Activated T-helper 1 cell treated with anti-CD3 and anti-CD28 coated beads, Interleukin-12 subunit alpha, Interleukin-12 subunit beta, Interleukin-2, Interleukin-4 antibody, amounts not matched to agents 30 ng/mL and 10 ng/mL and 1 ng/mL, durations not matched to agents 14 hours and 24 hours and 36 hours (primary cell): ENCODE measurements around the gene AJAP1. TPM values are rescaled to one million over a fixed set of nuclear protein-coding genes. Genes with fewer than 3 reads are reported as not detected.

ENCODE experiments used
- DNase-seq: peaks from one replicate; pipeline ENCODE4 v3.0.0; 2021; ENCODE audit warnings: low spot score
- H3K27ac Mint-ChIP-seq: one replicate; pipeline ENCODE4 v1.8.0; 2021; ENCODE audit warnings: mild to moderate bottlenecking, mixed read lengths
- H3K27me3 Mint-ChIP-seq: one replicate; pipeline ENCODE4 v1.8.0; 2022; ENCODE audit warnings: mild to moderate bottlenecking, moderate library complexity, mixed read lengths; ENCODE audit not compliant: insufficient read depth
- H3K36me3 Mint-ChIP-seq: one replicate; pipeline ENCODE4 v1.8.0; 2021; ENCODE audit warnings: low read depth, mixed read lengths
- H3K4me1 Mint-ChIP-seq: one replicate; pipeline ENCODE4 v1.8.0; 2021; ENCODE audit warnings: low read depth, mixed read lengths
- H3K4me3 Mint-ChIP-seq: one replicate; pipeline ENCODE4 v1.8.0; 2021; ENCODE audit warnings: mild to moderate bottlenecking, moderate library complexity, mixed read lengths
- H3K9me3 Mint-ChIP-seq: one replicate; pipeline ENCODE4 v1.8.0; 2021; ENCODE audit warnings: mixed read lengths
- intact Hi-C: fragments of 100-400 bp; cut with micrococcal nuclease; formaldehyde crosslinking; loops from one replicate; pipeline ENCODE4 v1.15.1; 2024
- total RNA-seq: library from RNA; stranded (reverse); gene quantifications from 2 replicates; pipeline ENCODE4 v1.2.3, GENCODE V29; 2022

Gene AJAP1
- total RNA-seq, 1 donor from 2014 or later = not detected

- no peak overlapping the region for H3K4me3 Mint-ChIP-seq
- no peak overlapping the region for H3K27ac Mint-ChIP-seq
- H3K4me1 Mint-ChIP-seq = no peaks in the 10 kb centered on the region
- intact Hi-C loops = no loop called here
- H3K9me3 Mint-ChIP-seq = peaks cover 3% of the 10 kb centered on the region
- peaks cover 5% of the 10 kb centered on the region for H3K27me3 Mint-ChIP-seq
- no peak for DNase-seq
- no peaks in the 10 kb centered on the region for H3K36me3 Mint-ChIP-seq
Measured at GRCh38 chr1:4710592-4711415, 56.4 kb downstream of the AJAP1 start.

GRCh38 chr1:4711416-4712275 lies 57.2 kb downstream of the AJAP1 start:
- Mint-ChIP-seq H3K4me1 (no peaks in the 10 kb centered on the region), H3K9me3 (peaks cover 8% of the 10 kb centered on the region), H3K27ac (no peak overlapping the region), H3K4me3 (no peak overlapping the region), H3K27me3 (peaks cover 5% of the 10 kb centered on the region), H3K36me3 (no peaks in the 10 kb centered on the region)
- DNase-seq = no peak
- intact Hi-C loops = no loop called here

- peaks cover 8% of the 10 kb centered on the region for H3K9me3 Mint-ChIP-seq
Measured at GRCh38 chr1:4713669-4714068, 59.3 kb downstream of the AJAP1 start.

GRCh38 chr1:4716406-4716805 lies 62.0 kb downstream of the AJAP1 start:
- Mint-ChIP-seq H3K4me1 (no peaks in the 10 kb centered on the region), H3K9me3 (peaks cover 8% of the 10 kb centered on the region), H3K36me3 (no peaks in the 10 kb centered on the region), H3K27me3 (no peaks in the 10 kb centered on the region), H3K4me3 (no peak overlapping the region), H3K27ac (no peak overlapping the region)
- intact Hi-C loops = no loop called here
- DNase-seq = no peak

More at GRCh38 chr1:4713669-4714068, 59.3 kb downstream of the AJAP1 start:
- Mint-ChIP-seq H3K27me3 (peaks cover 5% of the 10 kb centered on the region), H3K27ac (no peak overlapping the region), H3K36me3 (no peaks in the 10 kb centered on the region), H3K4me1 (no peaks in the 10 kb centered on the region), H3K4me3 (no peak overlapping the region)
- DNase-seq = no peak
- intact Hi-C loops = no loop called here

DNA sequence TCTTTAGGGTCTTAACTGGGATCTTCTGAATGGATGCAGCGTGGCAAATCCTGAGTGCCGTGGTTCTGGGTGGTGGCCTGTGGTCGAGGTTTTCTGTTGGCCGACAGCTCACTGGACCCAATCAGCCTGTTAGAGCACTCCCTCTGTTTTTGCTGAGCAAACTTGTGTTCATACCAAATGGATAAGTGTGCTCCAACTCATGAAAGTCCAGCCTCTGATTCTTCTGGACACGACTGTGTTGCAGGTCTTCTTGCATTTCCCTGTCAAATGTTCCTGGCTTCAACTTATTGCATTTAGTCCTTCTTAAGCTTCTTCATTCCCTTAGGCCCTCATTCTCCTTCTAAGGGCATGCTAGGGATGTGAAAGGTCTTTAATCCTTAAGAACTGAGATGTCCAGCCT lies 63.7 kb downstream of the AJAP1 start:
- Mint-ChIP-seq H3K4me1 (no peaks in the 10 kb centered on the region), H3K36me3 (no peaks in the 10 kb centered on the region), H3K27ac (no peak overlapping the region), H3K9me3 (peaks cover 8% of the 10 kb centered on the region), H3K4me3 (no peak overlapping the region), H3K27me3 (no peaks in the 10 kb centered on the region)
- intact Hi-C loops = no loop called here
- DNase-seq = no peak

DNA sequence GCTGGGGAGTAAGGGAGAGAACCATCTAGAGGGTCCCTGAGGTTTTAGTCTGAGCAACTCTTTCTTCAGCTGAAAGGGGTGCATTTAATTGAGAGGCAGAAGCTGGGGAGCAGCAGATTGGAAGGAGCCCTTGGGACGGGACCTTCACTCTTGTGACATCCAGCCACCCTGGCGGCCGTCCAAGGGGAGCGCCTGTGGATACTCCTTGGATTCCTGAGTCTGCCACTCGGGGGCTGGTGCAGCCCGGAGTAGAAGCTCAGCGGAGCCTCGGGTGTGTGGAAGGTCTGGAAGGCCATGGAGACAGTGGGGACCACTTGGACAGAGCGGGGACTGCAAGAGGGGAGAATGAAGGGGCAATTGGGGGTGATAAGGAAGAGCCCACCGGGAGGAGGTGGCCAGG lies 68.7 kb downstream of the AJAP1 start:
- H3K4me3 Mint-ChIP-seq = no peak overlapping the region
- no peak for DNase-seq
- no peaks in the 10 kb centered on the region for H3K27me3 Mint-ChIP-seq
- no peaks in the 10 kb centered on the region for H3K36me3 Mint-ChIP-seq
- no peaks in the 10 kb centered on the region for H3K9me3 Mint-ChIP-seq
- H3K4me1 Mint-ChIP-seq = no peaks in the 10 kb centered on the region
- intact Hi-C loops = no loop called here
- H3K27ac Mint-ChIP-seq = no peak overlapping the region

- no peaks in the 10 kb centered on the region for H3K4me1 Mint-ChIP-seq
- no peak overlapping the region for H3K27ac Mint-ChIP-seq
- intact Hi-C loops = no loop called here
- no peak overlapping the region for H3K4me3 Mint-ChIP-seq
- H3K36me3 Mint-ChIP-seq = no peaks in the 10 kb centered on the region
- DNase-seq = no peak
- H3K9me3 Mint-ChIP-seq = no peaks in the 10 kb centered on the region
- no peaks in the 10 kb centered on the region for H3K27me3 Mint-ChIP-seq
Measured at GRCh38 chr1:4724001-4724400, 69.6 kb downstream of the AJAP1 start.

DNA sequence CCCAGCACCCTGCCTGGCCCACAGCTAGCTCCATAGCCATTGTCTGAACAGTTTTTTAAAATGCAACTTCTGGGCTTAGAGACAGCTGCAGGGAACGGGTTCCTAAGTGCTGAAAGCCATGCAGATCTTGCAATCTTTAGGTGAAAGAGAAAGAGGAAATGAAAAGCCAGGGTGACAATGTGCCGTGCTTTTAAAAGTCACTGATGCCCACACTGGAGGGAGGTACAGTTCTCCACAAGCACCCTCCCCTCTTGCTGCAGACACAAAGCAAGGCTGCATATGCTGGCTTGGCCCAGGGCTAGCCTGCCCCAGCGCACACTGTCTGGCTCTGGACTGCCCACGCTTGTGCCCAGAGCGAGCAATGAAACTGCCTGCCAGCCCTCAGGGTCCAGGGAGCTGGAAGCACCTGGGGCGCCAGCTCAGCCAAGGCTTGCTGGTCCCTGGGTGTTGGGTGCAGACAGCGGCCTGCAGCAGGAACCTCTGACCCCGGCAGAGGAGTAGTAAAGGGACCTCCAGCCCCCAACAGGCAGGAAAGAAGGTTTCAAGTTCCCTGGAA lies 70.4 kb downstream of the AJAP1 start:
- no peak overlapping the region for H3K27ac Mint-ChIP-seq
- no peaks in the 10 kb centered on the region for H3K36me3 Mint-ChIP-seq
- H3K9me3 Mint-ChIP-seq = no peaks in the 10 kb centered on the region
- no peak for DNase-seq
- no peaks in the 10 kb centered on the region for H3K27me3 Mint-ChIP-seq
- no peaks in the 10 kb centered on the region for H3K4me1 Mint-ChIP-seq
- intact Hi-C loops = no loop called here
- H3K4me3 Mint-ChIP-seq = no peak overlapping the region

DNA sequence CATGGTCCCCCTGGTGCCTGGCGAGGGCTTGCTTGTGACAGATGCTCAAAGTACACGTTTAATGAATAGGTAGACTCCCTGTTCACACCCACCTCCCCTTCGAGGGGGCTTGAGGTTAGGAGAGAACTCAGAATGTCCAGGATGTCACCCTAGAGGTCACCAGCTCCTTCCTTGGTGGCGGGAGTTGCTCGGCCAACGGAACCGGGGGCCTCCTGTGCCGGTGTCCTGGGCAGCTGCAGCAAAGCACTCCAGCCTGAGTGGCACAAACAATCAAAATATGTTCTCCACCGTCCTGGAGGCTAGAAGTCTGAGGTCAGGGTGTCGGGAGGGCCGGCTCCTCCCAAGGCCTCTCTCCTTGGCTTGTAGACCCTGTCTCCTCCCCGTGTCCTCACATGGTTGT lies 71.0 kb downstream of the AJAP1 start:
- H3K27me3 Mint-ChIP-seq = no peaks in the 10 kb centered on the region
- no peak for DNase-seq
- H3K36me3 Mint-ChIP-seq = no peaks in the 10 kb centered on the region
- H3K4me3 Mint-ChIP-seq = no peak overlapping the region
- H3K27ac Mint-ChIP-seq = no peak overlapping the region
- H3K9me3 Mint-ChIP-seq = no peaks in the 10 kb centered on the region
- intact Hi-C loops = no loop called here
- H3K4me1 Mint-ChIP-seq = no peaks in the 10 kb centered on the region

GRCh38 chr1:4726620-4727341 lies 72.4 kb downstream of the AJAP1 start:
- no peaks in the 10 kb centered on the region for H3K4me1 Mint-ChIP-seq

GRCh38 chr1:4728319-4729089 lies 74.1 kb downstream of the AJAP1 start:
- H3K27me3 Mint-ChIP-seq = no peaks in the 10 kb centered on the region
- H3K4me3 Mint-ChIP-seq = no peak overlapping the region
- H3K36me3 Mint-ChIP-seq = no peaks in the 10 kb centered on the region
- H3K27ac Mint-ChIP-seq = no peak overlapping the region
- no peak for DNase-seq
- intact Hi-C loops = no loop called here
- H3K9me3 Mint-ChIP-seq = no peaks in the 10 kb centered on the region
- no peaks in the 10 kb centered on the region for H3K4me1 Mint-ChIP-seq

More at GRCh38 chr1:4726620-4727341, 72.4 kb downstream of the AJAP1 start:
- intact Hi-C loops = no loop called here
- Mint-ChIP-seq H3K27me3 (no peaks in the 10 kb centered on the region), H3K36me3 (no peaks in the 10 kb centered on the region), H3K27ac (no peak overlapping the region), H3K9me3 (no peaks in the 10 kb centered on the region), H3K4me3 (no peak overlapping the region)
- DNase-seq = no peak

GRCh38 chr1:4729090-4729471 lies 74.7 kb downstream of the AJAP1 start:
- no peak overlapping the region for H3K27ac Mint-ChIP-seq
- no peak for DNase-seq
- H3K4me3 Mint-ChIP-seq = no peak overlapping the region
- H3K27me3 Mint-ChIP-seq = no peaks in the 10 kb centered on the region
- no peaks in the 10 kb centered on the region for H3K4me1 Mint-ChIP-seq
- intact Hi-C loops = no loop called here
- no peaks in the 10 kb centered on the region for H3K9me3 Mint-ChIP-seq
- no peaks in the 10 kb centered on the region for H3K36me3 Mint-ChIP-seq
